Psoas muscle (tissue), 8 donors: ENCODE data around the gene TAS2R30. TPM values are rescaled to one million over a fixed set of nuclear protein-coding genes. Genes with fewer than 3 reads are reported as not detected.

Source experiments
- ATAC-seq, 4 donors: fragments of 200-7000 bp; cut with Tn5 transposase; one replicate each; pipeline ENCODE4 v1.9.1; 2020; ENCODE audit warnings: moderate library complexity in 3 of 4, mild to moderate bottlenecking in 2 of 4
- DNase-seq, 2 donors: peaks; one replicate each; pipeline ENCODE4 v3.0.0-alpha.2; 2020
- H3K27ac ChIP-seq: fragments of 200-600 bp; one replicate; pipeline ENCODE4 v1.8.0; 2022
- H3K27me3 ChIP-seq, 3 donors: fragments of 200-600 bp in 1 of 3; one replicate each; pipeline versions ENCODE4 v1.6.1 to v1.8.0; 2013 to 2022; ENCODE audit warnings: low read length in 2 of 3, mild to moderate bottlenecking in 2 of 3, moderate library complexity in 1 of 3; ENCODE audit not compliant: insufficient read depth in 3 of 3
- H3K36me3 ChIP-seq, 2 donors: fragments of 200-600 bp in 1 of 2; one replicate each; pipeline versions ENCODE4 v1.6.1 to v1.8.0; 2013 to 2022; ENCODE audit warnings: low read depth in 1 of 2, mild to moderate bottlenecking in 1 of 2, moderate library complexity in 1 of 2; ENCODE audit not compliant: insufficient read depth in 1 of 2
- H3K4me1 ChIP-seq: fragments of 200-600 bp; one replicate; pipeline ENCODE4 v1.8.0; 2022
- H3K4me3 ChIP-seq: fragments of 200-600 bp; one replicate; pipeline ENCODE4 v1.8.0; 2022; ENCODE audit warnings: mild to moderate bottlenecking
- H3K9me3 ChIP-seq: fragments of 200-600 bp; one replicate; pipeline ENCODE4 v1.8.0; 2022
- WGBS, 3 donors: extraction: QIAGEN DNeasy Blood & Tissue Kit; methylation state at CpG; one replicate each; pipeline versions ENCODE4 v1.1.6 to v1.1.7; 2013; 5-methylcytosine and 5-hydroxymethylcytosine counted together
- intact Hi-C, 2 donors: fragments of 100-400 bp; cut with DNase I; formaldehyde crosslinking; loops; one replicate each; pipeline versions ENCODE4 v1.11.0 to v1.14.2; 2022
- polyA plus RNA-seq, 3 donors: library from polyadenylated mRNA; stranded (reverse); fragments of 200-250 nt; gene quantifications; one replicate each; pipeline ENCODE4 v1.2.3, GENCODE V29; 2013
- total RNA-seq, 4 donors: library from RNA; stranded (reverse); fragmentation: NEBNext Ultra II Directional in 2 of 4; extraction: Animal tissue kit (Norgen Biotek cat#: 25700) in 2 of 4; gene quantifications; one replicate each; pipeline versions ENCODE4 v1.2.1 to v1.2.4, GENCODE V29; 2021 to 2023
- TF ChIP-seq, protein P1 (sequence below): fragments of 200-600 bp; IDR thresholded peaks from one replicate; pipeline ENCODE4 v1.8.0; 2022; ENCODE audit warnings: antibody characterized with exemption
- donor health status: healthy with polysubstance abuse.
- donor health status: DM: no; HTN: no; CAD: no; lungs with moderate emphysema.
- donor health status: Bipolar disorder and iron deficiency.
- donor health status: healthy.
- donor health status: DM: yes; HTN: yes; CAD: no.
- donor health status: DM: no; HTN: no; CAD: no.
- donor health status: DM: no; HTN: no; CAD: no.
- donor health status: DM: yes; HTN: yes; CAD: no.

The TAS2R30 gene
- total and polyA plus RNA-seq, 7 donors, result 0.03 to 1.1 (median 0.49) TPM; not detected in 1

DNA sequence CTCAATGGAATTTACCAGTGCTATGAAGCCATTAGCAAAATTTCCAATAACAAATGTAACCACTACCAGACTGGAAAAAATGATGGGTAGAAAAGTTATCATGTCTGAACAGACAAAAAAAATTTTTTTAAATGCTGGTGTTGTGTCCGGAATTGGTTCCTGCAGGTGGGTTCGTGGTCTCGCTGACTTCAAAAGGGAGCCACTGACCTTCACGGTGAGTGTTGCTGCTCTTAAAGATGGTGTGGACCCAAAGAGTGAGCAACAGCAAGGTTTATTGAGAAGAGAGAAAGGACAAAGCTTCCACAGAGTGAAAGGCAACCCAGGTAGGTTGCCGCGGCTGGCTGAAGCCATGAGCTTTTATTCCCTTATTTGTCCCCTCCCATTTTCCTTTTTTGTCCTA lies 42.3 kb downstream of the TAS2R30 start, which contains the start of gene TAS2R43:
Gene TAS2R43 (minus strand): TSS at position 186 of the 400 bp plus-strand sequence. CDS start 84 bp downstream, at position 102.
- ATAC-seq (no peak), DNase-seq (no peak)
- Histone ChIP-seq H3K4me1 (no peaks in the 10 kb centered on the region), H3K9me3 (no peaks in the 10 kb centered on the region), H3K4me3 (no peak within 1 kb of the TSS), H3K27me3 (no peaks in the 10 kb centered on the region), H3K36me3 (no peaks in the 10 kb centered on the region), H3K27ac (no peak within 1 kb of the TSS)
- TF ChIP-seq, protein P1, sequence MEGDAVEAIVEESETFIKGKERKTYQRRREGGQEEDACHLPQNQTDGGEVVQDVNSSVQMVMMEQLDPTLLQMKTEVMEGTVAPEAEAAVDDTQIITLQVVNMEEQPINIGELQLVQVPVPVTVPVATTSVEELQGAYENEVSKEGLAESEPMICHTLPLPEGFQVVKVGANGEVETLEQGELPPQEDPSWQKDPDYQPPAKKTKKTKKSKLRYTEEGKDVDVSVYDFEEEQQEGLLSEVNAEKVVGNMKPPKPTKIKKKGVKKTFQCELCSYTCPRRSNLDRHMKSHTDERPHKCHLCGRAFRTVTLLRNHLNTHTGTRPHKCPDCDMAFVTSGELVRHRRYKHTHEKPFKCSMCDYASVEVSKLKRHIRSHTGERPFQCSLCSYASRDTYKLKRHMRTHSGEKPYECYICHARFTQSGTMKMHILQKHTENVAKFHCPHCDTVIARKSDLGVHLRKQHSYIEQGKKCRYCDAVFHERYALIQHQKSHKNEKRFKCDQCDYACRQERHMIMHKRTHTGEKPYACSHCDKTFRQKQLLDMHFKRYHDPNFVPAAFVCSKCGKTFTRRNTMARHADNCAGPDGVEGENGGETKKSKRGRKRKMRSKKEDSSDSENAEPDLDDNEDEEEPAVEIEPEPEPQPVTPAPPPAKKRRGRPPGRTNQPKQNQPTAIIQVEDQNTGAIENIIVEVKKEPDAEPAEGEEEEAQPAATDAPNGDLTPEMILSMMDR, result no peak
- intact Hi-C loops, result no loop called here
- WGBS, 3 donors, result 95 to 100% (median 98%) methylated on average over 3 to 6 of the region's 6 CpGs

DNA sequence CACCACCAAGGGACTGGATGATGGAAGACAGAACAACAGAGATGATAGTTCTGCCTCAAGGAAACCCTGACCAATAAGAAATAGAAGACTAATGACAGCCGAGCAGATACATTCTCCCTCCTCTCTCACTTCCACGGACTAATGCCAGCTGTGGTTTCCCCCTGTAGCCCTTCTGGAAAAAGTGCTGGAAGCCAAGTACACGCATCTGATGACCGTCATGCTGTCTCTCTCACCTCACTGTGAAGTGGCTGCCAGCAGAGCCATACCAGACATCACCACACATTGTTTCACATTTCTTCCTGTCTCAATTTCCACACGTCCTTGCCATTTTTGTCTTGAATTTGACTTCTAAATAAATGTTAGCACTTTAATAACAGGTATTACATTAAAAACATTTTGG lies 45.2 kb downstream of the TAS2R30 start:
- Histone ChIP-seq H3K27me3 (no peaks in the 10 kb centered on the region), H3K36me3 (no peaks in the 10 kb centered on the region), H3K4me1 (no peaks in the 10 kb centered on the region), H3K27ac (no peak overlapping the region), H3K9me3 (no peaks in the 10 kb centered on the region), H3K4me3 (no peak overlapping the region)
- DNase-seq (no peak), ATAC-seq (no peak)
- intact Hi-C loops, result no loop called here
- WGBS, 3 donors, result 0 to 63% (median 46%) methylated on average over 1 to 5 of the region's 5 CpGs
- TF ChIP-seq, protein P1, result no peak

DNA sequence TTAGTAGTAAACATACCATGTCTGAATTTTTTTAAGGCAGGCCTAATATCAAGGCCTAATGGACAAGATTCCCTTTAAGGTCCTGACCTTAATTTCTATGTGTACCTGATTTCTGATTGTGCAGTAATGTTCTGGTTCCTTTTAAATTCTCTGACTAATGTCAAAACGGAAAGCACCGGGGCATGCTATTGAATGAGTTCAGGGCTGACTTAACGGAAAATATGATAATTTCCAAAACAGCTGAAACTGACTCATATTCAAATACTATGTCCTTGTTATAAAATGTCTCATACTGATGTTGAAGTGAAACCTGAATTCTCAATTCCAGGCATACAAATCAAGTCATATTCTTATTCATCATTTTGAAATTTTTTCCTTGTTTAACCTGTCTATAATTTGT lies 49.0 kb downstream of the TAS2R30 start:
- H3K27ac ChIP-seq, result no peak overlapping the region
- no peaks in the 10 kb centered on the region for H3K9me3 ChIP-seq
- no peaks in the 10 kb centered on the region for H3K4me1 ChIP-seq
- H3K4me3 ChIP-seq, result no peak overlapping the region
- no peaks in the 10 kb centered on the region for H3K36me3 ChIP-seq
- no peaks in the 10 kb centered on the region for H3K27me3 ChIP-seq
- DNase-seq (no peak), ATAC-seq (no peak)
- intact Hi-C loops, result no loop called here
- WGBS, 3 donors, result 84 to 87% methylated on average over 3 of the region's 3 CpGs; no CpG with 5 or more reads in 1 of the 3 donors
- TF ChIP-seq, protein P1, result no peak

Other genes starting within 250 kb of the TAS2R30 start
- under 1 TPM in 3 of 4 donors, not detected in 1; 0.13 to 0.36 (median 0.28) TPM for gene TAS2R13, start 225.1 kb downstream of the TAS2R30 start, total RNA-seq
- gene TAS2R13, start 225.1 kb downstream of the TAS2R30 start, polyA plus RNA-seq, result under 1 TPM in 1 of 3 donors, not detected in 2; 0.08 TPM
- not detected for gene PRH2, start 205.4 kb downstream of the TAS2R30 start, total RNA-seq
- not detected for gene PRH2, start 205.4 kb downstream of the TAS2R30 start, polyA plus RNA-seq
- under 1 TPM; 0.30 to 0.68 (median 0.59) TPM for gene TAS2R14, start 195.4 kb downstream of the TAS2R30 start, total RNA-seq
- gene TAS2R14, start 195.4 kb downstream of the TAS2R30 start, polyA plus RNA-seq, result under 1 TPM; 0.18 to 0.85 (median 0.66) TPM
- gene TAS2R50, start 147.7 kb downstream of the TAS2R30 start, total RNA-seq, result under 1 TPM in 3 of 4 donors, not detected in 1; 0.29 to 0.99 (median 0.39) TPM
- under 1 TPM in 1 of 3 donors, not detected in 2; 0.14 TPM for gene TAS2R50, start 147.7 kb downstream of the TAS2R30 start, polyA plus RNA-seq
- gene TAS2R20, start 136.3 kb downstream of the TAS2R30 start, total RNA-seq, result under 1 TPM; 0.21 to 0.42 (median 0.25) TPM
- under 1 TPM in 2 of 3 donors, not detected in 1; 0.10 to 0.20 TPM for gene TAS2R20, start 136.3 kb downstream of the TAS2R30 start, polyA plus RNA-seq
- under 1 TPM; 0.34 to 0.86 (median 0.66) TPM for gene TAS2R19, start 112.0 kb downstream of the TAS2R30 start, total RNA-seq
- gene TAS2R19, start 112.0 kb downstream of the TAS2R30 start, polyA plus RNA-seq, result under 1 TPM; 0.08 to 0.21 (median 0.18) TPM
- under 1 TPM; 0.34 to 0.81 (median 0.47) TPM for gene TAS2R31, start 103.2 kb downstream of the TAS2R30 start, total RNA-seq
- gene TAS2R31, start 103.2 kb downstream of the TAS2R30 start, polyA plus RNA-seq, result under 1 TPM; 0.13 to 0.18 (median 0.15) TPM
- under 1 TPM in 3 of 4 donors, not detected in 1; 0.23 to 0.51 (median 0.24) TPM for gene TAS2R46, start 72.3 kb downstream of the TAS2R30 start, total RNA-seq
- gene TAS2R46, start 72.3 kb downstream of the TAS2R30 start, polyA plus RNA-seq, result under 1 TPM in 1 of 3 donors, not detected in 2; 0.04 TPM
- gene TAS2R43, start 42.3 kb downstream of the TAS2R30 start, total RNA-seq, result under 1 TPM in 1 of 4 donors, not detected in 3; 0.36 TPM
- under 1 TPM in 1 of 3 donors, not detected in 2; 0.09 TPM for gene TAS2R43, start 42.3 kb downstream of the TAS2R30 start, polyA plus RNA-seq
- 10 to 100 TPM; 18.3 to 20.2 (median 18.5) TPM for gene SMIM10L1, start 36.5 kb upstream of the TAS2R30 start, total RNA-seq
- gene SMIM10L1, start 36.5 kb upstream of the TAS2R30 start, polyA plus RNA-seq, result 10 to 100 TPM; 11.5 to 18.2 (median 15.8) TPM
- gene TAS2R42, start 52.3 kb upstream of the TAS2R30 start, total RNA-seq, result not detected
- not detected for gene TAS2R42, start 52.3 kb upstream of the TAS2R30 start, polyA plus RNA-seq
- gene PRB3, start 135.1 kb upstream of the TAS2R30 start, total RNA-seq, result not detected
- gene PRB3, start 135.1 kb upstream of the TAS2R30 start, polyA plus RNA-seq, result not detected
- gene PRB4, start 175.8 kb upstream of the TAS2R30 start, total RNA-seq, result not detected
- gene PRB4, start 175.8 kb upstream of the TAS2R30 start, polyA plus RNA-seq, result not detected